HG02588 (cell line): Measurements from ENCODE around the gene EYS.
"Not testable (repeated sequence)": the region's sequence is repeated elsewhere in the genome, so short reads cannot be mapped to it uniquely, and the experiment has no call there.

Source experiments
- ATAC-seq: cut with Tn5 transposase; IDR thresholded peaks from one replicate; pipeline ENCODE4 v1.9.1; 2021; ENCODE audit warnings: mild to moderate bottlenecking, moderate library complexity; ENCODE audit not compliant: unreplicated experiment

The EYS gene

DNA sequence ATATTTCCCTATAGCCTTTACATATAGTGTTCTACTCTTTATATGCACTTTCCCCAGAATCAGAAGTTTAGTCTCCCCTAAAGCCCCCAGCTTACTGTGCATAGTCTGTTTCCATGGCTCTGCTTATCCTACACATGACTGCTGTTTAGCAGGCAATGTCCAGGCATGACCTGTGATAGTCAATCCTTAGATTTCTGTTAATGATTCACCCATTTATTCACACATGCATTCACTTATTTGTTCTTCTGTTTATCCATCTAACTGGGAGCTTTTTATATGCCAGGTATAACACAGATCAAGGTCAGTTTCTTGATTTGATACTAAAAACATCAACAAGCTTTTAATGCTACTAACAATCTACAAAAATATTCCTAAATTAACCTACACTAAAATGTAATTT, 1770.6 kb downstream of the EYS start:
- ATAC-seq = no peak

DNA sequence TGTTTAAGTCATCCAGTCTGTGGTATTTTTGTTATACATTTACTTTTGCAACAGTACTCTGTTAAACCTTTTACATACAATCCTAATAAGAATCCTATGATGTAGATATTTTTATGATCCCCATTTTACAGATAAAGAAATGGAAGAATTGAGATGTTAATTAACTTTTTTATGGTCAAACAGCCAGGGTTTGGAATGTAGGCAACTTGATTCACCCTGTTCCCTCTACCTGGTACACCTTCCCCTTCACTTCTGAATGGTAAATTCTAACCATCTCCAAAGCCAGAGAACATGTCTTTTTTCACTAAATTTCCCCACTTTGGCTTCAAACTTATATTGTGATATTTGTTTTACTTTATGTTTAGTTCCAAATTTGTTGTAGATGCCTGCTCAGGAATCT, 1771.3 kb downstream of the EYS start:
- no peak for ATAC-seq

DNA sequence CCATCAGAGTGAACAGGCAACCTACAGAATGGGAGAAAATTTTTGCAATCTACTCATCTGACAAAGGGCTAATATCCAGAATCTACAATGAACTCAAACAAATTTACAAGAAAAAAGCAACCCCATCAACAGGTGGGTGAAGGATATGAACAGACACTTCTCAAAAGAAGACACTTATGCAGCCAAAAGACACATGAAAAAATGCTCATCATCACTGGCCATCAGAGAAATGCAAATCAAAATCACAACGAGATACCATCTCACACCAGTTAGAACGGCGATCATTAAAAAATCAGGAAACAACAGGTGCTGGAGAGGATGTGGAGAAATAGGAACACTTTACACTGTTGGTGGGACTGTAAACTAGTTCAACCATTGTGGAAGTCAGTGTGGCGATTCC, 1773.1 kb downstream of the EYS start:
- ATAC-seq = not testable (repeated sequence)

DNA sequence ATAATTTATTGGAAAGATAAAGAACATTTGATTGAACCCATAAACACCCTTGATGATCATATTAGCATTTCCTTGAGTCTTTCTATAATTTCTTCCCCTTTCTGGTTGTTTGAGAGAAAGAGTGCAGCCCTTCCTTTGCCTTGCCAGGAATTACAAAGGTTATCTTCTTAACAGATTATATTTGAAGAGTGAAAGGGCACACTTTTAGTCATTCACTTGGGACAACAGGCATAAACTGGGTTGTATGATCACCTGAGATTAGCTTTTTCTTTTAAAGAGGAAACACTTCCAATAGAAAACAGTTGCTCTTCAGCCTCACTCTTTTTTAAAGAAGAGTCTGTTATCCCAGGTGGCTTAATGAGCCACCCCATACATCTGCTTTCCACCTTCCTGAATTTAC, 1776.2 kb downstream of the EYS start:
- ATAC-seq = no peak

DNA sequence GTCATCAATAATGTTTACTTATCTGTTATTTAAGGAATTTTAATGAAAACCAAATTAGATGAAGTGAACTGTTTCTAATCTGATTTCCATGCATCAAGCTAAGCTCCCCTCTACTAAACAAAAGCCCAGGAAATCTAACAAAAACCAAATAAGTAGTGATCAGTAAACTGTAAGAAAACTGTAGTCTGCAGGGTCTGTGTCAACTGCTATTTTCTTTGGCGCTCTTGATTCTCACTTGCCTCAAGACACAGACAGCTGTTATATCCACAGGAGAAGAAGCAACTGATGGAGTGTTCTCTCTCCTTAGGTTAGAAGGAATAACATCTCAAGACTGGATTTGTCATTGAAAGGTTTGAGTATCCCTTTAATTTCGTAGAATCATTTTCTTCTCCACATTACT, 1777.9 kb downstream of the EYS start:
- ATAC-seq = no peak

DNA sequence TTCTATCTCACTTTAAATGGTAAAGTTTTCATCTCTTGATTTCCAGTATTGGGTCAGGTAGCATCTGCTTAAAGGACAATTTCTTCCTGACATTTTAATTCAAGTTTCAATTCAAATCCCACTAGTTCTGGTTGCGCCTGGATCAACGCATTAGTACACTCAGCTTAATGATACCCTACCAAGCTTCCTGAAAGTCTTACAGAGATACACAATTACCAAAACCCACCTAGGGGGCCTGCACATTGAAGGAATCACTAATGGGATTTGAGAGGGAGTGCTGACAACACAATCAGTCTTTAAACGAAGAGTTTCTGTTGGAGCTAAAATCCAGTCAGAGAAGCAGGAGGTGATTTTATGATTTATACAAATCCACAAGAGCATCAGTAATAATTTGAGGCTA, 1778.4 kb downstream of the EYS start:
- ATAC-seq = no peak

DNA sequence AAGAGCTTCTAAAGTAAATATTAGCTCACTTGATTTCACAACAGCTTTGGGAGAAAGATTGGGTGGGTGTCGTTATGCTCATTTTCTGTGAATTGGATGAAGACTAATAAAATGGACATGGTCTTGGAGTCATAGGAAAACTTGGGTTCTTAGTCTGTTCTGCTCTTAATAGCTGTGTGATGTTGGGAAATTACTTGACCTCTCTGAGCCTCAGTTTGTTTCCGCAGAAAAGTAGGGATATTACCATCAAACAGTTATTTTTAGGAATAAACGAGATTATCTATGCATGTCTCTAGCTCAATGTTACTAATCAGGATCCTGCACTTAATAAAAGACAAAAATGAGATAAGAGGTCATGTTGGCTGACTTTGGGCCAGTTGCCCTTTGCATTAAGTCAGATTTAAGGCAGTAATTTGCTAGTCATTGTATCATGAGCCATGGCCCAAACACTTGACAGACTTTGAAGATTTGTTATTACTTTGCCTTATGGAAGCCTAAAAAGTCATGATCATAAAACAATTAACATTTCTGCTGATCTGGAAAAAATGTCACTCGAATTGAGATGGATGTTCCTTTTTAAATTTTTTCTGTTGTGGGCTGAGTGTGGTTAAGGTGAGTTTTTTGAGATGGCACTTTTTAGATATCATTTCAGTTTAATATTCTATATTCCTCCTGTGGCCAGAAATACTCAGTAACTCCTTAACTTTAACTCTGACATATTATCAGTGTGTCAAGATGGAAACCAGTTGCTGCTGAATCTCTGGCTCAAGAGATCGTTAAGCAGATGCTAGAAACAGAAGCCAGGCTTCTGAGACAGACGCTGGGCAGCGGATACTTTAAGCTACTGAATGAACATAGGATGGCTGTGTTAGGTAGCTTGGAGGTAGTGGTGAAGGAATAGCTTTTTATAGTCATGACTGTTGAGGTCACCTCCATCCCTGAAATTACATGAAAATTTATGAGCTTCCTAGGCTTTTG, 1779.8 kb downstream of the EYS start:
- ATAC-seq = no peak

DNA sequence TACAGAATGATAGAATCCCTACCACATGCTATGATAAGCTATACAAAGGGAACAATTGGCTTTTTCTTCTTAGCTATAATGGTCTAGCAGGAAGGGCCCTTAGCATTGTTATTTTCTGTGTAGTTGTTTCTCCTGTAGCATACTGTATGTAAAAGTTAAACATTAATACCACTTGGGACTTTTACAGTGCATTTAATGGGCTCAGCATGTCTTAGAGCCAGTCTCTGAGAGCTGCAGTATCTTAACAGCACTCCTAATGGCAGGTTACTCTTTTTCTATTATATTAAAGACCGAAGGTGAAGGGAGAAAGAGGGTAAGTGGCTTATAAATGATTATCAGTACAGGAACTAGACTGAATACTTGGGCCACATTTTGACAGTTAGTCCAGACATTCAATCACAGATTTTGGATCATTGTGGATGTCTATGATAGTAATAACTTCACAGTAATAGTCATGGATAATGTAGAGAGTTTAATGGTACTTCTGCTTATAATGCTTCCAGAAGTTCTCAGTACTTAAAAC, 1780.7 kb downstream of the EYS start:
- ATAC-seq = no peak

DNA sequence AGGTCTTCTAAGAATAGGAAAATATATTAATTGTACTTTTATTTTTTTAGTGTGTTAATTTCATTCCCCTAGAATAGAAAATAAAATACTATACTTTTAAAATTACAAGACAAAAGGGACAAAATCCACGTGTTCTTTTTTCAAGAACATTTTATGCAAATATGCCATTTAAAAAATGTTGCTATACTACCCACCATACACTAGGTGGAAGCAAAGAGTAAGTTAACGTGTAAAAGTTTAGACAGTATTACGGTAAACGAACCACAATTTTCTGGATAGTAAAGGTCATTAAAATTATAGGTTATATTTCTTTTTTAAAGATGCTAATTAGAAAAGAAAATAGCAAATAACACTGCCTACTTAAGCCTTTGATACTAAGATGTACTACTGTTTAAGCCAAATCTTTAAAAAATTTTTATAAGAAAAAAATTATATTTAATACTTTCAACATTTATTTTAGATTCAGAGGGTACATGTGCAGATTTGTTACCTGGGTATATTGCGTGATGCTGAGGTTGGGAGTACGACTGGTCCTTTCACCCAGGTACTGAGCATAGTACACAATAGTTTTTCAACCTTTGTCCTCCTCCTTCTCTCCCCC, 1783.8 kb downstream of the EYS start:
- ATAC-seq = peak; percentile 74

DNA sequence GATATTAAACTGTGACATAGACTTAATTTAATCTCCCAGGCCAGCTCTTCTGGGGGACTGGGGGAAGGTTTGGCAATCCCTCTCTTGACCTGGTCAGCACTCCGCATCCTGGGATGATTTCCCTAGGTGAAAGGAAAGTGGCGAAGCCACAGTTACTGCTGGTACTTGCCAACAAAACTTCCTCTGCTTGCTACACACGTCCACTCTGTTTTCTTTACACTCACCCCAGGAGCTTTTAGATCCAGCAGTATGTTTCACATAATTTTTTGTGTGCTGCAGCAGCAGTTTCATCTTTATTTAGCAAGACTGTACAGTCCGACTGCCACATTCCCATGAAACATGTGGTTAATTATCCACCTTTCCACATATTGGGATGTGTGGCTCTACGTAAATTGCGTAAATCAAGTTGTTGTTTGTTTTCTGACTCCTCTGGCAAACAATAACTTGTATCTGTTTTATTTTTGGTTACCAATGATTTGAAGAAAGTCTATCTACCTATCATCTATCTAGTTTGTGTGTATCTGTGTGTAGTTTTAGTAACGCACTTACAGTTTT, 1787.4 kb downstream of the EYS start:
- ATAC-seq = no peak

DNA sequence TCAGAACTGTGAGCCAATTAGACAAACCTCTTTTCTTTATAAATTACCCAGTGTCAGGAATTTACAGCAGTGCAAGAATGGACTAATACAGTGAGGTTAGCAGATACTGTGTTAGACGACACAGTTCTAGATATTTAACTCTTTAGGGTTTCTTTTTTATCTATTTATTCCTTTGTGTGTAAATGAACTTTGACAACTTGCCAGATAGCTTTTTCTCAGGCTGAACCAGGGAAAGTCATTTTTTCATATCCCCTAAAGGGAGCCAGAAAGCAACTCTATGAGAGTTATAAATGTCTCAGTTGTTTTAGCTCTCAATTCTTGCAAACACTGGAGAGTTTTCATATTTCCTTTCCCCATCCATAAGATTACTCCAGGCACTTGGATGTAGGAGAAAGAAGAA, 1794.1 kb downstream of the EYS start:
- no peak for ATAC-seq

DNA sequence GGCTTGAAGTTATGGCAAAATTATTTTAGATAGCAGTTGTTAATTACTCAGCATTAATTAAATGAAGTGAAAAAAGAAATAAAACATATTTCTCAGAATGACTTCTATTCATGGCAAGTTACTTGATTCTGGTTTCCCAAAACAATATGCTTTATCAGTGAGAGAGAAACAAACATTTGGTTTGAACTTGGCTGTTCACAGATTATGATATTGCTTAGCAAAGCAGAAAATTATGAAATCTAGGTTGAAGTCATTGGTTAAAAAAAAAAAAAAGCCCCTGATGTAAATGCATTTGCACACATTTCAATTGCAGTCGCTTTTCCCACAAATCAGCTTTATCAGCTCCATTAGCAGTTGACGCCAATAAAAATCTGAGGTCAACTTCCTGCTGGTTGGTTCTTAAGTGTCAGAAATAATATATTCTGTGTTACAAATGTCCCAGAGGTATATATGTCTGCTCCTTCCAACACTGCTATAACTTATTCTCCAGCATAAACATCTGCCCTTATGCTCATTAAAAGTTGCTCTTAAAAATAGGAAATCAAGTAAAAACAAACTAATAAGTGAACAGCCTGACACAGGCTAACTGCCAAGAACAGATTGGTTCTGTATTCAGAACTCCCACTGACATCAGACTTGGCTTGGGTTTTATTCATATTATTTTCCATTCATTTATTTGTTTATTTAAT, 1796.0 kb downstream of the EYS start:
- ATAC-seq = no peak

DNA sequence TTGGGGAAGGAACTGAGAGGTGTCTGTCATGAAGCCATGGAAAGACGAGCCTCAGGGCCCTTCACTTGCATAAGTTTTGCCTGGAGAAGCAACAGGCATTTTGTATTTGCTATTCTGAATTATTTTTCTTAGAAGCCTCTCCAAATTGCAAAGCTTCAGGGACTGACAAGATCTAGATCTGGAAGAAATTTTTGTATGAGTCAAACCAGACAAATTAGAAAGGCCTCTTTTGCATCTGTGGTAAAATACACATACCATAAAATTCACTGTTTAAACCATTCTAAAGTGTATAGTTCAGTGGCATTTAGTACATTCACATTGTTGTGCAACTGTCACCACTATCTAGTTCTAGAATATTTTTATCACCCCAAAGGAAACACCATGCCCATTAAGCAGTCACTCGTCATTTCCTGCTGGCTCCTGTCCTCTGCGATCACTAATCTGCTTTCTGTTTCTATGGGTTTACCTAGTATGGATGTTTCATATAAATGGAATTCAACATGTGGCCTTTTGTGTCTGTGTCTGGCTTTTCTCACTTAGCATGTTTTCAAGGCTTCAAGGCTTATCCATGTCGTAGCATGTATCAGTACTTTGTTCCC, 1802.3 kb downstream of the EYS start:
- ATAC-seq = no peak

DNA sequence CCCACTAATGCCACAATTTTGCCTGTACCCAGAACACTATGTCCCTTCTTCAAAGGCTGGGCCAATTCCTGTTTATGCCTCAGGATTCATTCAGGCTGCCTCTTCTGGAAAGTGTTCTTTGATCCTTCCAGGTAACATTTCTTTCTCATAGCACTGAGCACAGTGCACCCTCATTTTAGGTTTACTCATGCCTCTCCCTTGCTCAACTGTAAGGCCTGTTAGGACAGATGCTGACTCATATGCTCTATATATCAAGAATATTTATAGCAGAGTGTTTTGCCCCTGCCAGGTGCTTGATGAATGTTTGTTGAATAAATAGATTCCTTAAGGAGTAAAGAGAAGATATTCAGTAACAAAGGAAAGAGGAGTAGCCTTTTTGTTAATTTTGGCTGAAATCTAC, 1807.5 kb downstream of the EYS start:
- no peak for ATAC-seq

DNA sequence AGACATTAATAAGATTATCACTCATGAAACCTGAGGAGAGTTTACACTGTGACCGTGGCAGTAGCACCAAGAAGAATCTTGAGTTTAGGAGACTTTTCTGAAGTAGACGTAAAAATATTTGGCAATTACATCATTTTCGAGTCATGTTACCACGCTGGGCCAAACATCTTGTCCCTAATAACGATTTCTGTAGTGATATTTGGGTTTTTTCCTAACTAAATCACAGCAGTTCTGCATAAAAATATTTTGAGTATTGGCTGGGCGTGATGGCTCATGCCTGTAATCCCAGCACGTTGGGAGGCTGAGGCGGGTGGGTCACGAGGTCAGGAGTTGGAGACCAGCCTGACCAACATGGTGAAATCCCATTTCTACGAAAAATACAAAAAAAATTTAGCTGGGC, 1809.1 kb downstream of the EYS start:
- no peak for ATAC-seq

DNA sequence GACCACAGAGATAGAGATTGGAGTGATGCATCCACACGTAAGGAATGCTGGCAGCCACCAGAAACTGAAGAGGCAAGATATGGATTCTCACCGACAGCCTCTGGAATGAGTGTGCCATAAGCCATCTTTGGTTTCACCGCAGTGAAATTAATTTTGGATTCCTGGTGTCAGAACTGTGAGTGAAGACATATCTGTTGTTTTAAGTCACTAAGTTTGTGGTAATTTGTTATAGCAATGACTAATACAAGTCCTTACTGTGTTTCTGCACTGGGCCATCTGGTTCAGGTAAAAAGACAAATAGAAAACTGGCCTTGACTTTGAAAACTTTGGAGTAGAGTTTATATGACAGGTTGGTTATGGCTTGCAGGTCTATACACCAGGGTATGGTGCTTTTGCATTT, 1809.6 kb downstream of the EYS start:
- no peak for ATAC-seq

DNA sequence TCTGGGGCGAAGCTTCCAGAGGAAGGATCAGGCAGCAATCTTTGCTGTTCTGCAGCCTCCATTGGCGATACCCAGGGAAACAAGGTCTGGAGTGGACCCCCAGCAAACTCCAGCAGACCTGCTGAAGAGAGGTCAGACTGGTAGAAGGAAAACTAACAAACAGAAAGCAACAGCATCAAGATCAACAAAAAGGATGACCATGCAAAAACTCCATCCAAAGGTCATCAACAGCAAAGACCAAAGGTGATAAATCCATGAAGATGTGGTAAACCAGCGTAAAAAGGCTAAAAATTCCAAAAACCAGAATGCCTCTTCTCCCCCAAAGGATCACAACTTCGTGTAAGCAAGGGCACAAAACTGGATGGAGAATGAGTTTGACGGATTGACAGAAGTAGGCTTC, 1818.6 kb downstream of the EYS start:
- ATAC-seq = no peak

DNA sequence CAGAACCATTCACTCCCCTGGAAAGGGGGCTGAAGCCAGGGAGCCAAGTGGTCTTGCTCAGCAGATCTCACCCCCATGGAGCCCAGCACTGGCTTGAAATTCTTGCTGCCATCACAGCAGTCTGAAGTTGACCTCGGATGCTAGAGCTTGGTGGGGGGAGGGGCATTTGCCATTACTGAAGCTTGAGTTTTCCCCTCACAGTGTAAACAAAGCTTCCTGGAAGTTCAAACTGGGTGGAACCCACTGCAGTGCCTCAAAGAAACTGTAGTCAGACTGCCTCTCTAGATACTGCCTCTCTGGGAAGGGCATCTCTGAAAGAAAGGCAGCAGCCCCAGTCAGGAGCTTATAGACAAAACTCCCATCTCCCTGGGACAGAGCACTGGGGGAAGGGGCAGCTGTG, 1819.2 kb downstream of the EYS start:
- ATAC-seq = not testable (repeated sequence)

DNA sequence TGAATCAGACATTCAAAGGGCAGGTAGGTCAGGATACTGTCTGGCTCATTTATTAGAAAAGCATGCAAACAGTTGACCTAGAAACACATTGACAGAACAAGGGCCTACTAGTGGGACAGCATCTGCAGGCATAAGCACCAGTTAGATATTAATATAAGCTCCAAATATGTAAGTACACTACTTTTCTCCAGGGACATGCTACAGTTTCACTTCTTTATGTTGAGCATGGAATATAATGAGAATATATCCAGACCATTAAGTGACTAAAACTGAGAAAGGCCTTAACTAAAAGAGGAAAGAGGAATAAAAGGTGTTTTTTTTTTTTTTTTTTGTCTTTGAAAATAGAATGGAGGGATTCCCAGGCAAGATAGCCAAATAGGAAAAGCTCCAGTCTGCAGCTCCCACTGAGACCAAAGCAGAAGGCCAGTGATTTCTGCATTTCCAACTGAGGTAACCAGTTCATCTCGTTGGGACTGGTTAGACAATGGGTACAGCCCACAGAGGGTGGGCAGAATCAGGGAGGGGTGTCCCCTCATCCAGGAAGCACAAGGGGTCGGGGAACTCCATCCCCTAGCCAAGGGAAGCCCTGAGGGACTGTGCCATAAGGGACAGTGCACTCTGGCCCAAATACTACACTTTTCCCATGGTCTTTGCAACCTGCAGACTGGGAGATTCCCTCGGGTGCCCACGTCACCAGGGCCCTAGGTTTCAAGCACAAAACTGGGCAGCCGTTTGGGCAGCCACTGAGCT, 1819.8 kb downstream of the EYS start:
- ATAC-seq = no peak

DNA sequence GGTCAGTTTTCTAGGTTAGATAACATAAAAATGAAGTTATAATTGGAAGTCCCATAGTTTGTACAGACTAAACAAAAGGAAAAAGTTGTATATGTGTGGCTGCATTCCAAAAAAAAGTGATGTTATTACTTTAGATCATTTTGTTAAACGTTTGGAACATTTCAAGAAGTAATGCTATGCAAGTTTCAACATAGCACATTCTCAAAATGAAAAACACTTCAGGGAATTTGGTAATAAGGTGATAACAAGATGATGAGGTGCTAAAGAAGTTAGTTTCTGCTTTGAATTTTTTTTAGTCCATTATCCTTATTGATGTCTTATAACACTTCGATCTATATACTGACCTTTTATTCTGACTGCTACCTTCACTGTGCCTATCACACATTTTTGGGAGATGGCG, 1820.7 kb downstream of the EYS start:
- ATAC-seq = no peak
